Loucy (cell line): Measurements from ENCODE around the gene TRPM8.

Experiments used
- CTCF ChIP-seq: fragments of 200-600 bp; sonication (generic); conservative IDR thresholded peaks from 2 replicates; pipeline ENCODE4 v1.5.1; 2014; ENCODE audit warnings: mild to moderate bottlenecking, antibody characterized with exemption, low read length
- EZH2phosphoT487 ChIP-seq: fragments of 200-600 bp; IDR thresholded peaks from 2 replicates; pipeline ENCODE4 v1.6.1; 2018; ENCODE audit warnings: antibody characterized with exemption, mild to moderate bottlenecking, moderate library complexity, borderline replicate concordance

DNA sequence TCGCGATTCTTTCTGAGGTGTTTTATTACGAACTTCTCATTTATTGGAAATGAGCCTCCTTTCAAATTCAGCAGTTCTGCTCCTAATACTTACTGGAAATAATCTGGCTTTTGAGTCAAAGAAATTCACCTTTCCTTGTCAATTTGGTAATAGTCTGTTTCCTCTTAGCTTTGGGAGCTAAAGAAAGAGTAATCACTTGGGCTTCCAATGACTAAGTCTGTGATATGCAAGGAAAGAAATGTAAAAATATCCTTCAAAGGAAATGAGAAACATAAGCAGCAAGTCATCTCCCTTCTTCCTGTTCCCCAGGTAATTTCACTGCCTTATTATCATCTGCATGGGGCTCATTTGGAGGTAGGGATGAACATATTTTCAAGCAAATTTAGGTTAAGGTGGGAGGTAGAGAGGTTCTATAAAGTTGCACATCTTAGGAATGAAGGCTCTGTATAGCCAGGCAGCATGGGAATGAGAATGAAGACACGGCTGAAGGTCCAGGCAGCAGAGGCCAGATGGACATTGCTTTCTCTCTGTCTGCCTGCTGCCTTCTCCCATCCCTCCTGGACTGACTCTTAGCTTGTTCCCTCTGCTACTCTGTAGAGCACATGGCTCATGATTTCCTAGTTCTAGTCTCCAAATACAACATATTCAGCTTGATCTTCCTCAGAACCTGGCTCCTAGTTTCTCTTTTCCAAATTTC lies 134.3 kb downstream of the TRPM8 start:
- no peak for TF ChIP-seq CTCF
- no peak for TF ChIP-seq EZH2phosphoT487
